ENCODE measurements around the gene RORC. TPM values are rescaled to one million over a fixed set of nuclear protein-coding genes. Genes with fewer than 3 reads are reported as not detected.

The RORC gene
- total RNA-seq, 3 donors from 2014 or later = 7.8 to 48.6 (median 24.9) TPM

DNA sequence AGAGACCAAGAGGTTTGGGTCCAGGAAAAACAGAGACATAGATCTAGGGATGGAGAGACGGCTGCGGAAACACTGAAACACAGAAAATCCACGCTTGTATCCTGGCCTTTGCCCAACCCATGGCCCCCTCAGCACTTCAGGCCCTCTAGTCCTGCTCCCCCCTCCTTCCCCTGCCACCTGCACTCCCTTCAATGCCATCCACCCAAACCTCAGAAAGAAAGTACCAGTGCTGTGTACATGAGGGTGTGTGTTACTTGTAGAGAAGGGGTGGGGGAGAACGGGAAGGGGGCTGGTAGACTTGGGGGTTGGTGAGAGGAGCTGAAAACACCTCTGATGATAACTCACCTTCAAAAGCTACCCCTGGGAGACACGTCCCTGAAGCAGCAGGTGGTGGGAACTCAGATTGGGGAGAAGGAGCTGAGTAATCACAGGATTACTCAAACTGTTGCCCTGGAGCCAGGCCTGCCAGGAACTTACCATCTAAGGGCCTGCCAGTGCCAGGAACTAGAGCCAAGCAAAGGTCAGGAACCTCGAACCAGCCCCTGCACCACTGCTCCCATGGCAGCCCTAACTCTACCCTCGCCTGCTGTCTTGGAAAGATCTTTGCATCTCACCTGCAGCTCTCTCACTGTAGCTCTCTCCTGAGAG lies 11.5 kb downstream of the RORC start:
- no peaks in the 10 kb centered on the region for H3K9me3 ChIP-seq
- H3K27ac ChIP-seq = peak overlapping the region; percentile 17 to 27
- H3K36me3 ChIP-seq = no peaks in the 10 kb centered on the region
- intact Hi-C loops (cut with DNase I; ENCODE audit: low total_unique reads) = no loop called here
- no peaks in the 10 kb centered on the region for H3K27me3 ChIP-seq
- no peak overlapping the region for H3K4me3 ChIP-seq
- TF ChIP-seq POLR2A (IDR thresholded peaks at IDR 0.05) = no peak
- no peaks in the 10 kb centered on the region for H3K4me1 ChIP-seq
- no peak for DNase-seq (ENCODE audit: low spot score in 2 of 2)

DNA sequence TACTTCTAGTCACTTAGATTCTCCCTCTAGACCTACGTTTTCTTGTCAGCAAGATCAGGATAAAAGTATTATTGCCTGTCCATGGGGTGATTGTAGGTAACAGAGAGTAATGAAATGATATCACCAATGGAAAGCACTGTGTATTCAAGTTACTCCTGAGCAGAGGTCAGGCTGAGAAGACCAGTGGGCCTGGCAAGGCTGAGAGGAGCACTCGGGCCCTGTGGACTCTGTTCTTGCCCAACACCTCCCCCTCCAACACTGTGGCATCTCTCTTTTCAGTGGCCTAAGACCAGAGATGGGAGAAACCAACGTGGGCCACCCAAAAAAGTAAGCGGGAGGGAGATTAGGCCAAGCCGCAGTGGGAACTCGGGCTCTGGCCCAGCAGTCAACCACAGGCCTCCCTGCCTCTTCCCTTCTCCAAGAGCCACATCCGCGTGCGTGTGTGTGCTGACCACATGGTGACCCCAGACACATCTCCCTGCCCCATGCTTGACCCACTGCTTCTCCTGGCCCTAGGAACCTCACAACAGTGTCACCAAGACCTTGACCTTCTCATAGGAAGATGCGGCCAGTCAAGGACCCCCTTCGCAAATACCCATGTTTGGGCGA lies 12.3 kb downstream of the RORC start:
- no peaks in the 10 kb centered on the region for H3K27me3 ChIP-seq
- peak overlapping the region in 1 of 2 donors; percentile 27 for H3K27ac ChIP-seq
- no peaks in the 10 kb centered on the region for H3K4me1 ChIP-seq
- no peak for DNase-seq (ENCODE audit: low spot score in 2 of 2)
- intact Hi-C loops (cut with DNase I; ENCODE audit: low total_unique reads) = no loop called here
- H3K36me3 ChIP-seq = no peaks in the 10 kb centered on the region
- H3K4me3 ChIP-seq = no peak overlapping the region
- TF ChIP-seq POLR2AphosphoS5 (IDR thresholded peaks at IDR 0.05) (no peak), POLR2A (IDR thresholded peaks at IDR 0.05) (no peak)
- TF ChIP-seq, protein P1, sequence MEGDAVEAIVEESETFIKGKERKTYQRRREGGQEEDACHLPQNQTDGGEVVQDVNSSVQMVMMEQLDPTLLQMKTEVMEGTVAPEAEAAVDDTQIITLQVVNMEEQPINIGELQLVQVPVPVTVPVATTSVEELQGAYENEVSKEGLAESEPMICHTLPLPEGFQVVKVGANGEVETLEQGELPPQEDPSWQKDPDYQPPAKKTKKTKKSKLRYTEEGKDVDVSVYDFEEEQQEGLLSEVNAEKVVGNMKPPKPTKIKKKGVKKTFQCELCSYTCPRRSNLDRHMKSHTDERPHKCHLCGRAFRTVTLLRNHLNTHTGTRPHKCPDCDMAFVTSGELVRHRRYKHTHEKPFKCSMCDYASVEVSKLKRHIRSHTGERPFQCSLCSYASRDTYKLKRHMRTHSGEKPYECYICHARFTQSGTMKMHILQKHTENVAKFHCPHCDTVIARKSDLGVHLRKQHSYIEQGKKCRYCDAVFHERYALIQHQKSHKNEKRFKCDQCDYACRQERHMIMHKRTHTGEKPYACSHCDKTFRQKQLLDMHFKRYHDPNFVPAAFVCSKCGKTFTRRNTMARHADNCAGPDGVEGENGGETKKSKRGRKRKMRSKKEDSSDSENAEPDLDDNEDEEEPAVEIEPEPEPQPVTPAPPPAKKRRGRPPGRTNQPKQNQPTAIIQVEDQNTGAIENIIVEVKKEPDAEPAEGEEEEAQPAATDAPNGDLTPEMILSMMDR (IDR thresholded peaks at IDR 0.05) = no peak
- no peaks in the 10 kb centered on the region for H3K9me3 ChIP-seq

DNA sequence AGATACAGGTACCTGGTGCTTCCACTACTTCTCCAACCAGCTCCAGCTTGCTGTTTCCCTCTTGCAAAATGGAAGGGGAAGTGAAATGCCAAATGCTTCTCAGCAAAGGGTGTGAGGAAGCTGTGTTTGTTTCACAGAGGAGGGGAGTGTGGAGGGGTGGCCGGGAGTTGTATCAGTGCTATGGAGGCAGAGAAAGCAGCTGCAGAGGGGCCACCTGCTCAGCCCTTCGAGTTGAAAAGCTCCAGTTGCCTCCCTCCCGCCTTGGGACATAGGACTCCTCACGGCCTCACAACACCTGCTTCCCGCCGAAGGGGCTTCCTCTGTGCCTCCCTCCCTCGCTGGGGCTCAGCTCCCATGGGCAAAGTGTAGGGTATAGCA lies 14.3 kb downstream of the RORC start:
- H3K9me3 ChIP-seq = no peaks in the 10 kb centered on the region
- H3K4me1 ChIP-seq = no peaks in the 10 kb centered on the region
- no peak overlapping the region for H3K4me3 ChIP-seq
- intact Hi-C loops (cut with DNase I; ENCODE audit: low total_unique reads) = no loop called here
- TF ChIP-seq, protein P1 (IDR thresholded peaks at IDR 0.05) = no peak
- no peak for TF ChIP-seq POLR2AphosphoS5 (IDR thresholded peaks at IDR 0.05)
- no peak for TF ChIP-seq POLR2A (IDR thresholded peaks at IDR 0.05)
- H3K27me3 ChIP-seq = no peaks in the 10 kb centered on the region
- DNase-seq (ENCODE audit: low spot score in 2 of 2) = no peak
- H3K27ac ChIP-seq = no peak overlapping the region
- H3K36me3 ChIP-seq = no peaks in the 10 kb centered on the region

DNA sequence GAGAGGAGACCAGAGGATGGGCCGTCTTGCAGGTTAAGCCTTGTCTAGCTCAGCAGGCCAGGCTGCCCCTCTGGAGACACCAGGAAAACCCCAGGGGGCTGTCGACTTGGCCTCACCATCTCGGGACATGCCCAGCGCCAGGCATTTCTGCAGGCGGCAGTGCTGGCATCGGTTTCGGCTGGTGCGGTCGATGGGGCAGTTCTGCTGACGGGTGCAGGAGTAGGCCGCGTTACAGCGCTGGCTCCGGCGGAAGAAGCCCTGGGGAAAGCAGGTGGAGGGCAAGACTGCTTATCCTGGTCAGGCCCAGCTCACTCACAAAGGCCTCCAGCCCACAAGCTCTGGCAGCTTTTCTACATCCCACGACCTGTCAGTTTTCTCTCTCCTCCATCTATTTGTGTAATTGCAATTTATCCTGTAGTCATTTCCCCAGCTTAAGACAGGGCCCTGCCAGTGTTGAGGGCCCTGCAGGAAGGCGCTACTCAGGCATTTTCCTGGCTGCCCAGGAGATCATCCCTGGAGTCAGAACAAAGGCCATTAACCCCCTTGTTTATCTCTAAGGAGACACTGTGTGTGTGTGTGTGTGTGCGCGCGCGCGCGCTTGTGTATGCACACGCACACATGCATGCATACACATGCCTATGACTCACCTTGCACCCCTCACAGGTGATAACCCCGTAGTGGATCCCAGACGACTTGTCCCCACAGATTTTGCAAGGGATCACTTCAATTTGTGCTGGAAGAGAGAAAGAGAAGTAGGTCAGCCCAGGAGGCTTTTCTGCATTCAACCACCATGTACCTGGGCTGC lies 14.9 kb downstream of the RORC start:
- H3K27me3 ChIP-seq = no peaks in the 10 kb centered on the region
- DNase-seq (ENCODE audit: low spot score in 2 of 2) = no peak
- intact Hi-C loops (cut with DNase I; ENCODE audit: low total_unique reads) = no loop called here
- no peak overlapping the region for H3K27ac ChIP-seq
- H3K36me3 ChIP-seq = no peaks in the 10 kb centered on the region
- no peaks in the 10 kb centered on the region for H3K4me1 ChIP-seq
- TF ChIP-seq POLR2AphosphoS5 (IDR thresholded peaks at IDR 0.05) = no peak
- TF ChIP-seq, protein P1 (IDR thresholded peaks at IDR 0.05) = no peak
- no peak for TF ChIP-seq POLR2A (IDR thresholded peaks at IDR 0.05)
- H3K4me3 ChIP-seq = no peak overlapping the region
- H3K9me3 ChIP-seq = no peaks in the 10 kb centered on the region

DNA sequence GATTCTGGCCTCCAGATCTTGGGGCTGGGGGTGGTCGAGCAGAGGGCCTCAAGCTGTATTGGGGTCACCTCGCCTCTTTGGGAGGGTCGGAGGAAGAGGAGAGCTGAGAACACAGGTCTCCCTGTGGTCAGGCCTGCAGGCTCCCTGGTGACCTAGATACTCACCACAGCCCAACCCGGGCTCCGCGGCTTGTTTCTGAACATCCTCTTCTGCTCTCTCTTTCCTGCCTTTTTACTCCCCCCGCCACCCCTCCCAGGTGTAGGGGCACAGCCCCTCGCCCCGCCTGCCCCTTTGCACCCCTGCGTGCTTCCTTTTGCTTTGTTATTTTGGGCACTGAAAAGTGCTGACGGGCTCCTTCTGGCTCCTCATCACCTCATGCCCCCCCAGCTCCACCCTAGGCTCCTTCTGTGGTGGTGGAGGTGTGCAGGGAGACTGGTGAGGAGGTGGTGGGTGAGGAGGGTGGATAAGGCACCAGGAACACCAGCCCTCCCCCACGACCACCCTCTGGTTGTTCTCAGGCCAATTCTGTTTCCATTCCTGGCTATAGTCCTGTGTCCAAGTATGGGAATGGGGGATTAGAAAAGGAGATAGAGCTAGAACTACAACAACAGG lies 15.8 kb downstream of the RORC start:
- H3K27ac ChIP-seq = no peak overlapping the region
- no peak for DNase-seq (ENCODE audit: low spot score in 2 of 2)

More for the DNA sequence above, 15.8 kb downstream of the RORC start:
- Histone ChIP-seq H3K27me3 (no peaks in the 10 kb centered on the region), H3K4me1 (no peaks in the 10 kb centered on the region), H3K9me3 (no peaks in the 10 kb centered on the region), H3K4me3 (no peak overlapping the region), H3K36me3 (no peaks in the 10 kb centered on the region)
- intact Hi-C loops (cut with DNase I; ENCODE audit: low total_unique reads) = no loop called here
- no peak for TF ChIP-seq POLR2AphosphoS5 (IDR thresholded peaks at IDR 0.05)
- TF ChIP-seq, protein P1 (IDR thresholded peaks at IDR 0.05) = no peak
- TF ChIP-seq POLR2A (IDR thresholded peaks at IDR 0.05) = no peak

Measured in breast epithelium (tissue), 4 donors.